NCI-H82 (cell line): ENCODE results near the gene PJVK.
"Not testable (repeated sequence)": the region's sequence is repeated elsewhere in the genome, so short reads cannot be mapped to it uniquely, and the experiment has no call there.

Experiments used
- DNase-seq: peaks from one replicate; lab custom pipeline; 2025; lab: John Stamatoyannopoulos, UW

PJVK gene

GRCh38 chr2:178429336-178429735, 21.8 kb upstream of the PJVK start:
- peak; percentile 35 for DNase-seq

- no peak for DNase-seq
Observed at GRCh38 chr2:178436662-178437061, 14.5 kb upstream of the PJVK start.

DNA sequence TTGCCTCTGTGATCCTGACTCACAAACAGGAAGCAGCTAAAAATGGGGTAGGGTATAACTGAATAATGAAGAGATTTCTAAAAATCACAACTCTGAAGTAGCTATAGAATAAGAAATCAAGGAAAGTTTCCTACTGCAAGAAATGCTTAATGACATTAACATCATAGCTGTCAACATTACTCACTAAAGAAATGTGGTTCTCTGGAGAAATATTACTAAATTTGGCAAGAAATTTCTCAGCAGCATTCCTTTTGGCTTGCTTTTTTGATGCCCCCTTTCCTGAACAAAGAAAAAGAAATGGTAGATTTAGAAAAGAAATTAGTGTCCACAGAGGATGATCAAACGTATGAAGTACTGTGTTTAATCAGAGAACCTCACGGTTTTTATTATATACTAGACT, 9.8 kb upstream of the PJVK start:
- no peak for DNase-seq

DNA sequence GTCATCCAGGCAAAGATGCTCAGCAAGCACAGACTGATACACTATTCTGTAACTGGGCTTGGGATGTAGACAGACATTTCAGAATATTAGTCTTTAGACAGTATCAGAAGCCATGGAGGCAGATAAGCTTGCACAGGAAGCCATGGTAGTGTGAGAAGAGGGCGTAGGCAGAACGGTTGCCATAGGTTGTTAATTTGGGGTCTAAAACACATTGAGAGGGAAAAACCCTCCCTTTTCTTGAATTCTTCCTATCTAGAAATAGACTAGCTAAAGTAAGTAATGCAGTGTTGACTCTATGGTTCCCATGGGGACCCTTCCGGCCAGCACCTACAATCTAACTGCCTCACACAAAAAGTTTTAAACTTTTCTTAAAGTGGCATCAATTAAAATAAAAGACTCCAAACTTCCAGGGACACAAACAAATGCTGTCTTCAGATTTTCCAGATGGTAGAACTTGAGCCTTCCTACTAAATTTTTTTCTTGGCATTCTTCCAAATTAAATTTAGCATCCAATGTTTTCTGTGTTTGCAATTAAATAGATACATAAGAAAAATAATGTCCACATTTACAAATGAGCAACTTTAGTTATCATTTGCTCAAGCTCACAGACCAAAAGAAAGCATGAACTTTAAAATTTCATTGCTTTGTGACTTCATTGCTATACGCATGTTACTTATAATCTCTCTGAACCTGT, 2.1 kb upstream of the PJVK start:
- no peak for DNase-seq

DNA sequence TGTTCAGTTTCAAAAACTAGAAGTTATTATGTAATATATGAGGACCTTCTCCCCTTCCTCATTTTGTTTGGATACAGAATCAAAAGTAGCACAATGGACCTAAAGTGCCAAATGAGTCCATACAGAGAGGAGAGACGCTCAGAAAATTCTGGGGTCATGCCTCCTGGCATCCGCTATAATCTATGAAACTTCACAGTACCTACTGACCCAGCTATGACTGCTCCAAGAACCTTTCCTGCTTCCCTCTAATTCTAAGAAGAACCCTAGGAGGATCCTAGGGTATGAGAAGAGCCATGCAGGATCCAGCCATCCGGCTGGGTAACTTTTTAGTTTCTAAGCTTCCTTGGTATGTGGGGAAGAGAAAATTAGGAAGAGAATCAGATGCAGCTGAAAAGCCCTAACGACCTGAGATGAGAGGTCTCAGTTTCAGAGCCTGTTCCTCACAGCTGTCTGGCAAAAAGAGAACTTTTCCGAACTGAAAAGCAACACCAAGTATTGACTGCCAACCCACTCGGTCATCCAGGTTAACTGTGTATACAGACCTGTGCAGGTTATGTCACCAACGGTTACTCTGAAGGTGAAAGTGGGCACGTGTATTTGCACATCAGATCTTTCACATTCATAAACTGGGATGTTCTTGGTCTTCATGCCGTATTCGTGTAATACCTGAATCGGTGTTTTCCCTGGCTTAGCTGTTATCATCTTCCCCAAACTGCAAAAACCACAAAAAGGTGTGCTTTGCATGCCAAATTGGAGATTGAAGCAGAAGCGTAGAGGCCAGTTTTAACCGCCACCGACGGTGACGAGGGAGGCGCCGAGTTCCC, 1.3 kb upstream of the PJVK start:
- no peak for DNase-seq

DNA sequence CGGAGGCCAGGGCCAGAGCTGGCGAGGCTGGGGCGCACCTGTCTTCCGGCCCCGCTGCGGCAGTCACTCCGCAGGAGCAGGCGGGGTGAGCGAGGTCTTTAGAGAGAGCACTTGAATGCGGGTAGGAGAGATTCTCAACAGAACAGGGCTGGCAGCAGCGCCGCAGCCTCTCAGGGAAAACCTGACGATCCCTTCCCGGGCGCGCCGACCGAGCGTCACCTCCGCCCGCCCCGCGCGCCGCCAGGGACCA, 729 bp upstream of the PJVK start:
- no peak for DNase-seq

- no peak for DNase-seq
Observed at GRCh38 chr2:178452334-178452733, 1.2 kb downstream of the PJVK start.

GRCh38 chr2:178452870-178453269, 1.7 kb downstream of the PJVK start:
- peak; percentile 13 for DNase-seq

GRCh38 chr2:178455947-178456346, 4.8 kb downstream of the PJVK start:
- DNase-seq: no peak

DNA sequence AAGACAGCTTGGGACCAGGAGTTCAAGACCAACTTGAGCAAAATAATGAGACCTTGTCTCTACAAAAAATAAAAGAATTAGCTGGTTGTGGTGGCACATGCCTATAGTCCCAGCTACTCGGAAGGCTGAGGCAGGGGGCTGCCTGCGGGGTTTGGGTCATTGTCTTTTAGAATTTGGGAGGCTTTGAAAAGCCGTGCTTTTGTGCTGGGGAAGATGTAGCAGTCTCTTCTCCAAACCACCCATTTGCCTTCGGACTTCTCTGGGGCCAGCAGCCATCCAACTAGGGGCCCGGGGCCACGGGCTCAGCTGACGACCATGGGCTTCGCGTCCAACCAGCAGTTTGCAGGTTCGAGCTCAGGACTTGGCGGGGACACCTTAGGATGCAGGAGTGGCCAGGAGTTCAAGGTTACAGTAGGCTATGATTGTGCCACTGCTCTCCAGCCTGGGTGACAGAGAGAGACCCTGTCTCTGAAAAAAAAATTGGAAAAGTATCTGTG, 6.3 kb downstream of the PJVK start:
- DNase-seq: no peak

- DNase-seq: no peak
Observed at GRCh38 chr2:178469219-178469849, 18.2 kb downstream of the PJVK start.

- not testable (repeated sequence) for DNase-seq
Observed at GRCh38 chr2:178471313-178471712, 20.1 kb downstream of the PJVK start.

DNA sequence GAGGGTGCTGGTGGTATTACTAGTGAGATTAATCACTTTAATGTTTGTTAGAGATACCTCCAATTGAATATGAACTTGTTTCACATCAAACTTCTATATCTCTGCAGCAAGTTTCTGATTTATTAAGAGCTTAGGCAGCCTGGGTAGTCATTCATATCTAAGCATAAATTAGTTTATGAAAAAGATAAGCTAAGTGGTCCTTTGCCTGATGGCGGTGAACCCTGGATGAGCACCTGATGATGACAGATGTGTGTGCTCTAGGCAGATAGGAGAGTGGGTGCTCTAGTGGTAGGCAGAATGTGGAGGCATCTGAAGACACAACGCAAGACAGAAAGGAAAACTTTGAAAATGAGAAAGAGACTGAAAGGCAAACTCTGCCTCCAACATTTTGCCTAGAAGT, 22.2 kb downstream of the PJVK start:
- DNase-seq: no peak

- DNase-seq: no peak
Observed at GRCh38 chr2:178473931-178474330, 22.8 kb downstream of the PJVK start.

DNA sequence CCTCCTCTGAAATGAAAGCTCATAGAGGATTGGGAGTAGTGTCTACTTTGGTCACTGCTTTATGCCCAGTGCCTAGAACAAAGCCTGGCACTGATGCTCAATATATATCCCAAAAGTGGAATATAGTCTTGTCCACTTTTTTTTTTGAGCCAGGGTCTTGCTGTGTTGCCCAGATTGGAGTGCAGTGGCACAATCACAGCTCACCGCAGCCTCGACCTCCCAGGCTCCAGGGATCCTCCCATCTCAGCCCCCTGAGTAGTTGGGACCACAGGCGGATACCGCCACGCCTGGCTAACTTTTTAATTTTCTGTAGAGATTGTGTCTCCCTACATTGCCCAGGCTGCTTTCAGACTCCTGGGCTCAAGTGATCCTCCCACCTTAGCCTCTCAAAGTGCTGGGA, 23.4 kb downstream of the PJVK start:
- DNase-seq: no peak

DNA sequence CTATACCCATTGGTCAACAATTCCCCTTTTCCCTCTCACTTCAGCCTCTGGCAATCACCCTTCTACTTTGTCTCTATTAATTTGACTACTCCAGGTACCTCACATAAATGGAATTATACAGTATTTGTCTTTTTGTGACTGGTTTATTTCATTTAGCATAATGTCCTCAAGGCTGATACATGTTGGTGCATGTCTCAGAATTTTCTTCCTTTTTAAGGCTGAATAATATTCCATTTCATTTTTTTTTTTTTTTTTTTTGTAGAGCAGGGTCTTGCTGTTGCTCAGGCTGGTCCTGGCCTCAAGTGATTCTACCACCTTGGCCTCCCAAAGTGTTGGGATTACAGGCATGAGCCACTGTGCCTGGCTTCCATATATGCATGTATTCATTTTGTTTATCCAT, 25.3 kb downstream of the PJVK start:
- DNase-seq: no peak

- DNase-seq: peak; percentile 58
Observed at GRCh38 chr2:178477443-178478129, 26.4 kb downstream of the PJVK start.

- DNase-seq: peak; percentile 56
Observed at GRCh38 chr2:178478130-178478438, 26.9 kb downstream of the PJVK start.

- peak; percentile 95 for DNase-seq
Observed at GRCh38 chr2:178478439-178479274, 27.5 kb downstream of the PJVK start, which contains the start of gene FKBP7. FKBP7 (minus strand) TSS chr2:178478600; CDS start chr2:178478499, 101 bp downstream.

GRCh38 chr2:178479275-178479616, 28.1 kb downstream of the PJVK start:
- DNase-seq: peak; percentile 25

DNA sequence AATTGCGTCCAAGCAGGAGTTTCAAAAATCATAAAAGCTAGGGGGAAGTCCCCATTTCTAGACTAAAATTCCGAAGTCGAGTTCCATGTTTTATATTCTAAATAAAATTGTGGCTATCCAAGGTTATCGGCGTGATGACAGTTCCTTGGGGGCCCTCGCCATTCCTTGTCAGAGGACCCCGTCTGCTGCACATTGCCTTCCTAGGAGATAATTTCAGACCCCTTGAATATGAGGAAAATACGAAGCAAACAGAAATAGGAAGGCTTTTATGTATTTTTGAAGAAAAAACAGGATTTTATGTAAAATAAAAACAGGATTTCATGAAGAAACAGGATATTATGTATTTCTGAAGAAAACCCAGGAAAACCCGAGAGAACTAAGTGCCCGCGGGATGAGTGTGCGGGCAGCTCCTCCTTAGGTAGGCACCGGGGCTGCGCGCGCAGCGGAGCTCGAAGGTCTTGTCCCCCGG, 28.6 kb downstream of the PJVK start:
- DNase-seq: no peak
